ENCODE results near the gene CHTOP.

DNA sequence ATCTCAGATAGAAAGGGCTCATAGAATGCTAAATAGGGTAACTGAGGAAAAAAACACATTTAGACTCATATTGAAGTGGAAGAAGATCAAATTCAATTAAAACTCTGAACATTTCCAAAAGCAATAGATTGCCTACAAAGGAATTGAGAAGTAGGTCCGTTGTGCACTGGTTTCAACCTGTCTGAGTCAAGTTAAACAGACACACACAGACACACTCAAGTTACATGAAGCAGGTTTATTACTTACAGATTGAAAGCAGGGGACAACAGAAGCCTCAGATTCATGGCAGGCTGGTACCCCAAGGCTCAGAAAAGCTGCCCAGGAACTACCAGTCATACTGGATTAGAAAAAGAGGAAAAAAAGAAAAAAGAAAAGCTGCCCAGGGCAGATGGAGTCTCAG is 47.5 kb upstream of the CHTOP start:
- TF ChIP-seq, protein P1, sequence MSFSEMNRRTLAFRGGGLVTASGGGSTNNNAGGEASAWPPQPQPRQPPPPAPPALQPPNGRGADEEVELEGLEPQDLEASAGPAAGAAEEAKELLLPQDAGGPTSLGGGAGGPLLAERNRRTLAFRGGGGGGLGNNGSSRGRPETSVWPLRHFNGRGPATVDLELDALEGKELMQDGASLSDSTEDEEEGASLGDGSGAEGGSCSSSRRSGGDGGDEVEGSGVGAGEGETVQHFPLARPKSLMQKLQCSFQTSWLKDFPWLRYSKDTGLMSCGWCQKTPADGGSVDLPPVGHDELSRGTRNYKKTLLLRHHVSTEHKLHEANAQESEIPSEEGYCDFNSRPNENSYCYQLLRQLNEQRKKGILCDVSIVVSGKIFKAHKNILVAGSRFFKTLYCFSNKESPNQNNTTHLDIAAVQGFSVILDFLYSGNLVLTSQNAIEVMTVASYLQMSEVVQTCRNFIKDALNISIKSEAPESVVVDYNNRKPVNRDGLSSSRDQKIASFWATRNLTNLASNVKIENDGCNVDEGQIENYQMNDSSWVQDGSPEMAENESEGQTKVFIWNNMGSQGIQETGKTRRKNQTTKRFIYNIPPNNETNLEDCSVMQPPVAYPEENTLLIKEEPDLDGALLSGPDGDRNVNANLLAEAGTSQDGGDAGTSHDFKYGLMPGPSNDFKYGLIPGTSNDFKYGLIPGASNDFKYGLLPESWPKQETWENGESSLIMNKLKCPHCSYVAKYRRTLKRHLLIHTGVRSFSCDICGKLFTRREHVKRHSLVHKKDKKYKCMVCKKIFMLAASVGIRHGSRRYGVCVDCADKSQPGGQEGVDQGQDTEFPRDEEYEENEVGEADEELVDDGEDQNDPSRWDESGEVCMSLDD (CRISPR knock-in tag; IDR thresholded peaks at IDR 0.05; ENCODE audit: borderline replicate concordance), result no peak
- TF ChIP-seq CREM (IDR thresholded peaks at IDR 0.05) (no peak), CREM (CRISPR knock-in tag; IDR thresholded peaks at IDR 0.05) (no peak), ZNF431 (CRISPR knock-in tag; IDR thresholded peaks at IDR 0.05; ENCODE audit: borderline replicate concordance, low read depth) (no peak), ELF4 (CRISPR knock-in tag; IDR thresholded peaks at IDR 0.05; ENCODE audit: borderline replicate concordance) (no peak), POLR2A (IDR thresholded peaks at IDR 0.05; ENCODE audit: insufficient read depth in 1 of 2, low read depth in 2 of 2, low read length in 2 of 2) (no peak), ZNF24 (IDR thresholded peaks at IDR 0.05) (no peak), BRF2 (CRISPR knock-in tag; IDR thresholded peaks at IDR 0.05) (no peak), SMC3 (IDR thresholded peaks at IDR 0.05; ENCODE audit: low read length) (no peak), PBX3 (CRISPR knock-in tag; IDR thresholded peaks at IDR 0.05; ENCODE audit: borderline replicate concordance) (no peak), RAD21 (CRISPR knock-in tag; IDR thresholded peaks at IDR 0.05) (no peak), PAWR (CRISPR knock-in tag; IDR thresholded peaks at IDR 0.05; ENCODE audit: borderline replicate concordance) (no peak), CHD2 (IDR thresholded peaks at IDR 0.05; ENCODE audit: low read depth, low read length) (no peak)
- TF ChIP-seq, protein P2, sequence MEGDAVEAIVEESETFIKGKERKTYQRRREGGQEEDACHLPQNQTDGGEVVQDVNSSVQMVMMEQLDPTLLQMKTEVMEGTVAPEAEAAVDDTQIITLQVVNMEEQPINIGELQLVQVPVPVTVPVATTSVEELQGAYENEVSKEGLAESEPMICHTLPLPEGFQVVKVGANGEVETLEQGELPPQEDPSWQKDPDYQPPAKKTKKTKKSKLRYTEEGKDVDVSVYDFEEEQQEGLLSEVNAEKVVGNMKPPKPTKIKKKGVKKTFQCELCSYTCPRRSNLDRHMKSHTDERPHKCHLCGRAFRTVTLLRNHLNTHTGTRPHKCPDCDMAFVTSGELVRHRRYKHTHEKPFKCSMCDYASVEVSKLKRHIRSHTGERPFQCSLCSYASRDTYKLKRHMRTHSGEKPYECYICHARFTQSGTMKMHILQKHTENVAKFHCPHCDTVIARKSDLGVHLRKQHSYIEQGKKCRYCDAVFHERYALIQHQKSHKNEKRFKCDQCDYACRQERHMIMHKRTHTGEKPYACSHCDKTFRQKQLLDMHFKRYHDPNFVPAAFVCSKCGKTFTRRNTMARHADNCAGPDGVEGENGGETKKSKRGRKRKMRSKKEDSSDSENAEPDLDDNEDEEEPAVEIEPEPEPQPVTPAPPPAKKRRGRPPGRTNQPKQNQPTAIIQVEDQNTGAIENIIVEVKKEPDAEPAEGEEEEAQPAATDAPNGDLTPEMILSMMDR (CRISPR knock-in tag; IDR thresholded peaks at IDR 0.05), result no peak

Measured in HepG2 (cell line).